ENCODE results near the gene GRID2. TPM values are rescaled to one million over a fixed set of nuclear protein-coding genes. Genes with fewer than 3 reads are reported as not detected.

The GRID2 gene
- total and polyA plus RNA-seq, 2 donors from 2014 or later: 0.19 TPM; not detected in 1

- H3K4me3 ChIP-seq (ENCODE audit: low read length in 3 of 3): no peak overlapping the region
- no peak overlapping the region for H3K9ac ChIP-seq (ENCODE audit: low read length in 3 of 3)
- TF ChIP-seq CTCF (IDR thresholded peaks at IDR 0.05; ENCODE audit: borderline replicate concordance, extremely low read depth, insufficient read depth): no peak
- H3K36me3 ChIP-seq (ENCODE audit: control insufficient read depth in 2 of 3, insufficient read depth in 3 of 3, low read length in 3 of 3): no peaks in the 10 kb centered on the region
- intact Hi-C loops (cut with DNase I): no loop called here
- H3K27me3 ChIP-seq (ENCODE audit: control insufficient read depth, insufficient read depth, low read length): no peaks in the 10 kb centered on the region
- no peaks in the 10 kb centered on the region for H3K9me3 ChIP-seq (ENCODE audit: control insufficient read depth in 2 of 3, insufficient read depth in 1 of 3, low read length in 3 of 3)
- no peak for FAIRE-seq
- H3K27ac ChIP-seq (ENCODE audit: low read depth in 2 of 2, low read length in 2 of 2): no peak overlapping the region
- H3K4me1 ChIP-seq (ENCODE audit: control insufficient read depth in 2 of 3, insufficient read depth in 2 of 3, low read depth in 1 of 3, low read length in 3 of 3): no peaks in the 10 kb centered on the region
- no peak for DNase-seq
These were observed 1444.9 kb downstream of the GRID2 start for GRCh38 chr4:93748373-93749291.

- DNase-seq (no peak), FAIRE-seq (no peak)
- Histone ChIP-seq H3K4me1 (ENCODE audit: control insufficient read depth in 2 of 3, insufficient read depth in 2 of 3, low read depth in 1 of 3, low read length in 3 of 3) (no peaks in the 10 kb centered on the region), H3K27me3 (ENCODE audit: control insufficient read depth, insufficient read depth, low read length) (no peaks in the 10 kb centered on the region), H3K27ac (ENCODE audit: low read depth in 2 of 2, low read length in 2 of 2) (no peak overlapping the region), H3K9me3 (ENCODE audit: control insufficient read depth in 2 of 3, insufficient read depth in 1 of 3, low read length in 3 of 3) (no peaks in the 10 kb centered on the region), H3K36me3 (ENCODE audit: control insufficient read depth in 2 of 3, insufficient read depth in 3 of 3, low read length in 3 of 3) (no peaks in the 10 kb centered on the region), H3K9ac (ENCODE audit: low read length in 3 of 3) (no peak overlapping the region), H3K4me3 (ENCODE audit: low read length in 3 of 3) (no peak overlapping the region)
- intact Hi-C loops (cut with DNase I): no loop called here
- no peak for TF ChIP-seq CTCF (IDR thresholded peaks at IDR 0.05; ENCODE audit: borderline replicate concordance, extremely low read depth, insufficient read depth)
These were observed 1445.6 kb downstream of the GRID2 start for GRCh38 chr4:93749292-93749761.

- intact Hi-C loops (cut with DNase I): no loop called here
- no peak for TF ChIP-seq CTCF (IDR thresholded peaks at IDR 0.05; ENCODE audit: borderline replicate concordance, extremely low read depth, insufficient read depth)
- no peaks in the 10 kb centered on the region for H3K27me3 ChIP-seq (ENCODE audit: control insufficient read depth, insufficient read depth, low read length)
- H3K36me3 ChIP-seq (ENCODE audit: control insufficient read depth in 2 of 3, insufficient read depth in 3 of 3, low read length in 3 of 3): no peaks in the 10 kb centered on the region
- no peak overlapping the region for H3K9ac ChIP-seq (ENCODE audit: low read length in 3 of 3)
- H3K27ac ChIP-seq (ENCODE audit: low read depth in 2 of 2, low read length in 2 of 2): no peak overlapping the region
- no peak for DNase-seq
- no peak overlapping the region for H3K4me3 ChIP-seq (ENCODE audit: low read length in 3 of 3)
- no peaks in the 10 kb centered on the region for H3K9me3 ChIP-seq (ENCODE audit: control insufficient read depth in 2 of 3, insufficient read depth in 1 of 3, low read length in 3 of 3)
- FAIRE-seq: no peak
- no peaks in the 10 kb centered on the region for H3K4me1 ChIP-seq (ENCODE audit: control insufficient read depth in 2 of 3, insufficient read depth in 2 of 3, low read depth in 1 of 3, low read length in 3 of 3)
These were observed 1447.6 kb downstream of the GRID2 start for GRCh38 chr4:93751411-93751810.

All from kidney (tissue), 14 donors.